GM19099 (cell line): ENCODE data around the gene RRP9.

Source experiments
- POLR2A ChIP-seq: IDR thresholded peaks from 3 replicates; pipeline ENCODE4 v1.6.1; 2011; ENCODE audit warnings: low read depth; ENCODE audit not compliant: insufficient read length; ENCODE audit errors: extremely low read depth

The RRP9 gene, protein sequence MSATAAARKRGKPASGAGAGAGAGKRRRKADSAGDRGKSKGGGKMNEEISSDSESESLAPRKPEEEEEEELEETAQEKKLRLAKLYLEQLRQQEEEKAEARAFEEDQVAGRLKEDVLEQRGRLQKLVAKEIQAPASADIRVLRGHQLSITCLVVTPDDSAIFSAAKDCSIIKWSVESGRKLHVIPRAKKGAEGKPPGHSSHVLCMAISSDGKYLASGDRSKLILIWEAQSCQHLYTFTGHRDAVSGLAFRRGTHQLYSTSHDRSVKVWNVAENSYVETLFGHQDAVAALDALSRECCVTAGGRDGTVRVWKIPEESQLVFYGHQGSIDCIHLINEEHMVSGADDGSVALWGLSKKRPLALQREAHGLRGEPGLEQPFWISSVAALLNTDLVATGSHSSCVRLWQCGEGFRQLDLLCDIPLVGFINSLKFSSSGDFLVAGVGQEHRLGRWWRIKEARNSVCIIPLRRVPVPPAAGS

DNA sequence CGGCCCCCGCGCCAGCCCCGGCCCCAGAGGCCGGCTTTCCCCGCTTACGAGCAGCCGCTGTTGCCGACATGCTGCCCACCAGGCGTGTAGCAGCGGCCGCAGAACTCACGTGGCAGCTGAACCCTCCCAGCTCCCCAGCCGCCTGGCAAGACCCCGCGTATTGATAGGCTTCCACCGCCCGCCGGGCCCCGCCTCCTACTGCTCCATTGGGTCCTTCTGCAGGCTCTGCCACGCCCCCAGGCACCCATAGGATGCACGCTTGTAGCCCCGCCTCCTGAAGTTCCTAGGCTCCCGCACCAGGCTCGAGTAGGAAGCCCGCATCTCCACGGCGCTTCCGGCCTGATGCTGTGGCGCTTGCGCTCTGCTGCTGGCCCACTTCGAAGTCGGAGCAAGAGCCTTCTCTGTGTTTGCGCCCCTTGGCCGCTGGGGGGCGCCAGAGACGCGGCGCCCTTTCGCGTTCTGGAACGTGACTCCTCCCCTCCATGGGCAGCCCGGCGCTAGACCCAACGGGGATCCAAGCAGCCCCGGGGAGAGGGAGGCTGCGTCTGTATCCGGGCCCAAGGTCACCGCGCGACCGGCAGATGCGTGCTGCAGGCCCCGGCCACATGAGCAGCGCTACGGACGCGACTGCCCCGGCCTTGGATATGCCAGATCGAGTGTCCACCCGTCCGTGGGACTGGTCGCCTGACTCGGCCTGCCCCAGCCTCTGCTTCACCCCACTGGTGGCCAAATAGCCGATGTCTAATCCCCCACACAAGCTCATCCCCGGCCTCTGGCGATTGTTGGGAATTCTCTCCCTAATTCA is at the start of gene RRP9, which contains the start of gene PARP3:
Gene RRP9, minus strand, starts transcription at position 107 of the 805 bp plus-strand sequence. Its CDS starts 37 bp downstream, at position 70.
Gene PARP3, plus strand, starts transcription at position 566 of the 805 bp plus-strand sequence. CDS start 993 bp downstream, outside the sequence.
- TF ChIP-seq POLR2A, result peak; percentile 69

DNA sequence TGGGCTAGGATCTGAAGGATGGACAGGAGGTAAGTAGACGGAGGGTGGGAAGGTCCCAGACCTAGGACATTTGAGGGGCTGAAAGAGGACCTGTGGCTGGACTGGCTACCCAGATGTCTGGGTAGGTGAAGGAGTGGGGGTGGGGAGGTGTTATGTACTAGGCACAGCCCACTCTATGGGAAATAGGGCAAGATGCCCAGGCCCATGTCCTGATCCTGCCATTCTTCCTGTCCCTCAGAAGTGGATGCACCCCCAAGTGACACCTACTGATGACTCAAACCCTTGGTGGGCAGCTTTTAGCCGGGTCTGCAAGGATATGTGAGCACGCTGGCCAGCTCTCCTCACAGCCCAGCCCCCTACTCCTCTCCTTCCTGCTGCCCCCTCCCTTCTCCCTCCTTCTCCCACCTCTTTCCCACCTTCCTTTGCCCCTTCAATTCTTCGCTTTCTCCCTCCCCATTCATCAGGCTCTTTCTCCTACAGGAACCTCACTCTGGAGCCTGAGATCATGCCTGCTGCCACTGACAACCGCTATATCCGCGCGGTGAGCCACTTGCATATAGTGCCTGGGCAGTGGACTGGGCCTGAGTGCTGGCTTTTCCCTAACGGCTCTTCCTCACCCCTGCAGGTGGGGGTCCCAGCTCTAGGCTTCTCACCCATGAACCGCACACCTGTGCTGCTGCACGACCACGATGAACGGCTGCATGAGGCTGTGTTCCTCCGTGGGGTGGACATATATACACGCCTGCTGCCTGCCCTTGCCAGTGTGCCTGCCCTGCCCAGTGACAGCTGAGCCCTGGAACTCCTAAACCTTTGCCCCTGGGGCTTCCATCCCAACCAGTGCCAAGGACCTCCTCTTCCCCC is 46.8 kb upstream of the RRP9 start:
- TF ChIP-seq POLR2A, result no peak

DNA sequence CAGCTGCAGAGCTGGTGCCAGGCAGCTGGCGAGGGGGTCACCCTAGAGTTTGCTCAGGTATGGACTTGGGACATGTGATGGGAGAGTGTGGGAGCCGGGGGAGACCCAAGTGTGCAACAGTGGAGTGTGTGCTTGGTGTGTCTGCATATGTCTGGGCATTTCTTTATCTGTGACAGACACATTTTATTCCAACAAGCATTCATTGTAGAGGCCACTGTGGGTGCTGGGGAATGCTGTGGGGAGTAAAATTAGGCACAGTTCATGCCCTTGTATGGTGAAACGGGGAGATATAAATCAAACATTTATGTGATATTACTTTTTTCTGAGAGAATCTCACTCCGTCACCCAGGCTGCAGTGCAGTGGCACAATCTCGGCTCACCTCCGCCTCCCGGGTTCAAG is 45.9 kb upstream of the RRP9 start:
- TF ChIP-seq POLR2A, result no peak

DNA sequence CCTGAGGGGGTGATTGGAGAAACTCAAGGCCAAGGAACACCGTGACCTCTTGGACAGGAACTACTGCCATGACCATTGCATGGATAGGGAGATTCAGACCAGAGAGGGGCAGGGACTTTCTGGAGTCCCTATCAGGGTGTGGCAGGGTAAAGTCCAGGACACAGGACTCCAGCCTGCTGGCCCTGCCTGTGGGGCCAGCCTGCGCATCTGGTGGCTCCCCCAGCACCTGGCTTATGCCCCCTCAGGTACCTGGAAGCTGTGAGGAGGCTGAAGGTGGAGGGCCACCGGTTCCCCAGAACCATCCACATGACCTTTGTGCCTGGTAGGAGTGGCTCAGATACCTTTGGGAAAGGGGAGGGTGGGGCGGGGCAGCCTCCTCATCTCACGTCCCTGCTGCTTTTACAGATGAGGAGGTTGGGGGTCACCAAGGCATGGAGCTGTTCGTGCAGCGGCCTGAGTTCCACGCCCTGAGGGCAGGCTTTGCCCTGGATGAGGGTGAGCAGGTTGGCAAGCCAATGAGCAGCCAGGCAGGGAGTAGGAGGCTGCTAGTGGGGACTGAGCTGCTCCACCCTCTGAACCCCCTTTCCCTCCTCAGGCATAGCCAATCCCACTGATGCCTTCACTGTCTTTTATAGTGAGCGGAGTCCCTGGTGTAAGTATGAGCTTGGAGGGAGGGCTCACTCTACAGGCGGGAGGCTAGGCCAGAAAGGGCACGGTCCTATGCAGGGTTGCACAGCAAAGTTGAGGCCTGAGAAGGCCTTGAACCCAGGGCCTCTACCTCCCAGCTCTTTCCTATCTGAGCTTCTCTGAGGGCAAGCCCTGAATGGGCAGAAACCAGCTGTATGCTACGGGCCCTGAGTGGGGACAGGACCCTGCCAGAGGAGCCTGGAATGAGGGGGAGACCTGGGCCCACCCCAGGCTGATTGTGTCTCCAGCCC is 44.6 kb upstream of the RRP9 start:
- TF ChIP-seq POLR2A, result no peak

DNA sequence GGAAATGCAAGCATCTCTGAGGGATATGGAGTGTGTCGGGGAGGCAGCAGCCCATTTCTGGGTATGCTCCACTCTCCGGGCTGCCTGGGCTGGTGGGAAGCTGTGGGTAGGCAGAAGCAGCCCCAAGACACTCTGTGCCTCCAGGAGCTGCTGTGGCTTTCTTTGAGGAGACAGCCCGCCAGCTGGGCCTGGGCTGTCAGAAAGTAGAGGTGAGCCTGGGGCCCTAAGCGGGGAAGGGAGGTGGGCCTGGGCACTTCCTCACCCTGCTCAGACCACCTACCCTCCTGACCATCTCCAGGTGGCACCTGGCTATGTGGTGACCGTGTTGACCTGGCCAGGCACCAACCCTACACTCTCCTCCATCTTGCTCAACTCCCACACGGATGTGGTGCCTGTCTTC is 43.4 kb upstream of the RRP9 start:
- no peak for TF ChIP-seq POLR2A

DNA sequence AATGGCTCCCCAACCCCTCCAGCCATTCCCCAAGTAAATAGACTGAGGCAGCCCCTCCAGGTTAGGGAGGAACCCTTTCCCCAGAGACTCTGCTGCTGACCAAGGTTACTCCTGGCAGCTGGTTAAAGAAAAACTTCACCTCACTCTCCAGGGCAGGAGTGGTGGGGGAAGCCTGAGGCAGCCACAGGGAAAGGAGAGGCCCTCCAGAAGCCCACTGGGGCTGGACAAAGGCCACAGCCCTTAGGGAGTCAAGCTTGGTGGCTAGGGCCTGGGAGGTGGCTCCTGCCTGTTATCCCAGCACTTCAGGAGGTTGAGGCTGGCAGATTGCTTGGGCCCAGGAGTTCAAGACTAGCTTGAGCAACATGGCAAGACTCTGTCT is 42.6 kb upstream of the RRP9 start:
- TF ChIP-seq POLR2A, result no peak

- no peak for TF ChIP-seq POLR2A
These were observed 42.0 kb upstream of the RRP9 start for GRCh38 chr3:51983578-51984268.

GRCh38 chr3:51982838-51983577 is 41.3 kb upstream of the RRP9 start, which contains the start of gene ACY1:
ACY1 (plus strand) TSS chr3:51983535; CDS start chr3:51984065, 530 bp downstream.
- TF ChIP-seq POLR2A, result peak; percentile 73

GRCh38 chr3:51982352-51982837 is 40.7 kb upstream of the RRP9 start:
- no peak for TF ChIP-seq POLR2A

GRCh38 chr3:51980253-51980652 is 38.5 kb upstream of the RRP9 start:
- TF ChIP-seq POLR2A, result no peak

DNA sequence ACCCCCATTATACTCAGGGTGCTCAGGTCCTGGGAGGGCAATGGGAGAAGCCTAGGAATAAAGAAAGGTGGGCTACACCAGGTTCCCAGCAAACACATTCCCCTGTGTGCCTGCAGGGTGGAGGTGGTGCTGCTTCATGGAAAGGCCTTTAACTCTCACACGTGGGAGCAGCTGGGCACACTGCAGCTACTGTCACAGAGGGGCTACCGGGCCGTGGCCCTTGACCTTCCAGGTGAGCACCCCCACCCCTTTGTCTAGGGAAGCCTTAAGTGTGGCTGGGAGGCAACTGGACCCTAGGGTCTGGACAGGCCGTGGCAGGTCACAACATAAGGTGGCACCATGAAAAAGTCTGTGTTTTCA is 36.4 kb upstream of the RRP9 start:
- TF ChIP-seq POLR2A, result no peak

- no peak for TF ChIP-seq POLR2A
These were observed 35.9 kb upstream of the RRP9 start for GRCh38 chr3:51977446-51978142.
